ENCODE data around the gene WDR55.
"Not testable (repeated sequence)": the region's sequence is repeated elsewhere in the genome, so short reads cannot be mapped to it uniquely, and the experiment has no call there.

WDR55 gene

GRCh38 chr5:140713562-140714094 lies 48.9 kb downstream of the WDR55 start:
- DNase-seq, result no peak

- not testable (repeated sequence) for DNase-seq
Observed at GRCh38 chr5:140716238-140716637, 51.5 kb downstream of the WDR55 start.

GRCh38 chr5:140718266-140718592 lies 53.5 kb downstream of the WDR55 start:
- no peak for DNase-seq

- DNase-seq, result not testable (repeated sequence)
Observed at GRCh38 chr5:140720738-140721137, 56.0 kb downstream of the WDR55 start.

GRCh38 chr5:140721395-140721794 lies 56.7 kb downstream of the WDR55 start:
- not testable (repeated sequence) for DNase-seq
